ENCODE data around the gene STARD8.

STARD8 gene

DNA sequence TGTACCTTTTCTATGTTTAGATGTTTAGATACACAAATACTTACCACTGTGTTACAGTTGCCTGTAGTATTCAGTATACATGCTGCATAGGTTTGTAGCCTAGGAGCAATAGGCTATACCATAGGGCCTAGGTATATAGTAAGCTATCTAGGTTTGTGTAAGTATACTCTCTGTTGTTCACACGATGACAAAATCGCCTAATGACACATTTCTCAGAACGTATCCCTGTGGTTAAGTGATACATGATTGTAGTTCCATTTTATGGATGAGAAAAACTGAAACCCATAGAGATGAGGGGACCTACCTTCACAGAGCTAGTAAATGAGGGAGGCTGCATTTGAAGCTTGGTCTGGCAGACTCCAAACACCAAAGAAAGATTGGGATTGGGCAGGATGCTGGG lies 102.0 kb downstream of the STARD8 start:
- DNase-seq, result no peak
- Mint-ChIP-seq H3K36me3 (no peaks in the 10 kb centered on the region), H3K27ac (no peak overlapping the region), H3K4me3 (no peak overlapping the region), H3K9me3 (peaks cover 0 to 3% of the 10 kb centered on the region in 2 donors), H3K27me3 (peaks cover 0 to 5% of the 10 kb centered on the region in 2 donors), H3K4me1 (peaks cover 0 to 2% of the 10 kb centered on the region in 2 donors)
- no peak for ATAC-seq (replicated peaks)

DNA sequence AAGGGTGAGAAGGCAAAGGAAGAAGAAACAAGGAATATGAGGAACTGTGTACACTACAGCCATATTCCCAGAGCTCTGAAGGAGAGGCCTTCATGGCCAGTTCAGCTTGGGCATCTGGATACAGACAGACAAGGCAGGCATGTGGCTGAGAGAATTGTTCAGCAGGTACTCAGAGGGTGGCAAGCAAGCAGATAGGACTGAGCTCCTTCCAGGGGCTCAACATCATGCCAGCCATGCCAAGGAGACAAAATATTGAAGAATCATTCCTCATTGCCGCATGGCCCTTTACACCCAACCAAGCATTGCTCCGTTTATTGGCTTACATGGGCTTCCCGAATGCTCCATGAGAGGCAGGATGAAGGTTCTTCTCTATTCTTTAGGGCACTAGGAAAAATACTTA lies 102.8 kb downstream of the STARD8 start:
- Mint-ChIP-seq H3K4me1 (peaks cover 0 to 2% of the 10 kb centered on the region in 2 donors), H3K27ac (no peak overlapping the region), H3K27me3 (peaks cover 0 to 5% of the 10 kb centered on the region in 2 donors), H3K36me3 (no peaks in the 10 kb centered on the region), H3K9me3 (peaks cover 0 to 3% of the 10 kb centered on the region in 2 donors), H3K4me3 (no peak overlapping the region)
- no peak for DNase-seq
- no peak for ATAC-seq (replicated peaks)

DNA sequence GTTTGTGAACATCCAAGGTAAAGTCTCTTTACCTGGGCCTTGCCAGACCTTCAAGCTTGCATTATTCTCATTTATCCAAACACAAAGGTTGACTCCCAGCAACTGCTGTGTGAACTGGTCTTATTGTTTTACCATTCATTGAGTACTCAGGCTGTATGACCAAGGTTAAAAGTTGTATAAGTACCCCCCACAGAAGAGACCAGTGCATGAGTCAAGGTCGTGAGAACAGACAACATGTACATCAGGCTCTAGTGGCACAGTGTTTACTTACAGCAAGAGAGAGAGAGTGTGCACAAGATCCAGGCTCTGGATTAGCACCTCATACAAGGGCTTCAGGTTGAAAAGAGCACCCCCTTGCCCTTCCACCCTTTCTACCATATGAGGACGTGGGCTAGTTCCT lies 103.9 kb downstream of the STARD8 start:
- ATAC-seq (replicated peaks) (no peak), DNase-seq (no peak)
- Mint-ChIP-seq H3K9me3 (peaks cover 0 to 3% of the 10 kb centered on the region in 2 donors), H3K27me3 (peaks cover 0 to 5% of the 10 kb centered on the region in 2 donors), H3K27ac (no peak overlapping the region), H3K4me1 (peaks cover 0 to 2% of the 10 kb centered on the region in 2 donors), H3K4me3 (no peak overlapping the region), H3K36me3 (no peaks in the 10 kb centered on the region)

DNA sequence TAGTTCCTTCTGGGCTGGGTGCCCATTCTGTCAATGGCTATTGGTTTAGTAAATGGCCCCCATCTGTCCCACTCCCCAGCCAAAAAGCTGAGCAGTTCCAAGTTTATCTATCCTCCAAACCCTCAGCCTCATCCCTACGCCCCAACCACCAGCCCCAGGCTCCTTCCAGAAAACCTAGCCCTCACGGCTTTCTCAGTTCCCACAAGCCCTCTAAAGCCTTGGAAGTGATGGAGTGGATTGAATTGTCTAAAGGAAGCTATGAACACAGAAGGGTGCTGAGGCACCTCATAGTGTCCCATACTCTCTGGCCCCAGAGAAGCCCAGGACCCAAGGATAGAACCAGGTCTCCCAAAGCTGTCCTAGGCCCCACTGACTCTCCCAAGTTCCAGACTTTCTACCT lies 105.8 kb downstream of the STARD8 start:
- peaks cover 0 to 3% of the 10 kb centered on the region in 2 donors for H3K9me3 Mint-ChIP-seq
- ATAC-seq (replicated peaks) (no peak), DNase-seq (no peak)
- no peaks in the 10 kb centered on the region for H3K4me1 Mint-ChIP-seq
- peaks cover 0 to 1% of the 10 kb centered on the region in 2 donors for H3K27me3 Mint-ChIP-seq
- no peak overlapping the region for H3K4me3 Mint-ChIP-seq
- no peak overlapping the region for H3K27ac Mint-ChIP-seq
- no peaks in the 10 kb centered on the region for H3K36me3 Mint-ChIP-seq

DNA sequence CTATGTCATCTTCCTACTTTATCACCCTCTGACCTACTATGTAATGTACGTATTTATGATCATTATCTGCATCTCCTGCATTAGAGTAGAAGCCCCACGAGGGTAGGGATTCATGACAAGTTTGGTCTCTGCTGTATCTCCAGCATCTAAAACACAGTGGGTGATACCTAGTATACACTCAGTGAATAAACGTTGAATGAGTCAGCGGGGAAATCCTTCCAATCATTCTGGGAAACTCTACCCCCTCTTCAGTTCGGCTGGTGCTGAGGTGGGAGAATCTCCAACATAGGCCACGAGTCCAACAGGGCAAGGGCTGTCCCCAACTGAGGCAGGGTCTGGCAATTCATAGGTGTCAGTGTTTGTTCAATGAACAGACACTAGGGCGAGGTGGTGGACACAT lies 106.9 kb downstream of the STARD8 start:
- Mint-ChIP-seq H3K4me3 (no peak overlapping the region), H3K27me3 (no peaks in the 10 kb centered on the region), H3K27ac (no peak overlapping the region), H3K9me3 (peaks cover 0 to 3% of the 10 kb centered on the region in 2 donors), H3K4me1 (no peaks in the 10 kb centered on the region), H3K36me3 (no peaks in the 10 kb centered on the region)
- no peak for ATAC-seq (replicated peaks)
- DNase-seq, result no peak

DNA sequence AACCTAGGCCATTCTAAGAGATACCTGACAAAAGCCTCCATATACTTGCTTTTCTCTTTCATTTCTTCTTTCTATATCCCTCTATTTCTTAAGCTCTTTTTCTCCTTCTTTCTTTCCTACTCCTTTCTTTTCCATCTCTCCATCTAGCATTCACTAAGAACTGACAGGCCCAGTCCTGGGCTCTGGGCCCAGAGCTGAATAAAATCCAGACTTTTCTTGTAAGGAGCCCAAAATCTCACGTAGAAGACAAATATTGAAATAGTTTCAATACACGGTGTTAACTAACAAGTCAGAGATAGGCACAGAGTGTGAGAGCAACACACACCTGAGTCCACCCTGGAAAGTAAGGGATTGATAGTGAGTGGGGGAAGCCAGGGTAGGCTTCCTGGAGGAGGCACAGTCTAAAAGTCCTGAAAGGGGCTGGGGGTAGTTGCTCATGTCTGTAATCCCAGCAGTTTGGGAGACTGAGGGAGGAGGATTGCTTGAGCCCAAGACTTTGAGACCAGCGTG lies 108.2 kb downstream of the STARD8 start:
- H3K27ac Mint-ChIP-seq, result no peak overlapping the region
- H3K36me3 Mint-ChIP-seq, result no peaks in the 10 kb centered on the region
- H3K27me3 Mint-ChIP-seq, result no peaks in the 10 kb centered on the region
- H3K4me3 Mint-ChIP-seq, result no peak overlapping the region
- ATAC-seq (replicated peaks), result no peak
- H3K4me1 Mint-ChIP-seq, result no peaks in the 10 kb centered on the region
- H3K9me3 Mint-ChIP-seq, result peaks cover 0 to 3% of the 10 kb centered on the region in 2 donors
- DNase-seq, result no peak

DNA sequence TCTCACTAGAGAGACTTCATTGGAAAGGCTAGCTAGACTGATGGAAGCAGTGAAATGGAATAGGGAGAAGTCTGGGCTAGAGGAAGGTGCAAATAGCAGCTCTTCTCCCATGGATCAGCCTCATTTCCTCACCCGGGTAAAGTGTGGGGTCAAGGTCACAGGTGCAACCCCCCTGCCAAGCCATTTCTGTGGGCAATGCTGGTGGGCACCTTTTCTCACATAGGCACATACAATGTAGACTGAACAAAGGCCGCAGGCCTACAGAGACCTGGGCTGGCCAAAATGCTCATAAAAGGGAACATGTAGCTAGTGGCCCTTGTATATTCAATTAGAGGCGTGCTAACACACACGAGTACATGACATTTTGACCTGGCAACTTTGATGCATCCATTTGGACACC lies 109.9 kb downstream of the STARD8 start:
- no peak overlapping the region for H3K27ac Mint-ChIP-seq
- H3K4me1 Mint-ChIP-seq, result no peaks in the 10 kb centered on the region
- H3K4me3 Mint-ChIP-seq, result no peak overlapping the region
- H3K9me3 Mint-ChIP-seq, result no peaks in the 10 kb centered on the region
- DNase-seq (no peak), ATAC-seq (replicated peaks) (no peak)
- H3K27me3 Mint-ChIP-seq, result peaks cover 0 to 6% of the 10 kb centered on the region in 2 donors
- H3K36me3 Mint-ChIP-seq, result no peaks in the 10 kb centered on the region

DNA sequence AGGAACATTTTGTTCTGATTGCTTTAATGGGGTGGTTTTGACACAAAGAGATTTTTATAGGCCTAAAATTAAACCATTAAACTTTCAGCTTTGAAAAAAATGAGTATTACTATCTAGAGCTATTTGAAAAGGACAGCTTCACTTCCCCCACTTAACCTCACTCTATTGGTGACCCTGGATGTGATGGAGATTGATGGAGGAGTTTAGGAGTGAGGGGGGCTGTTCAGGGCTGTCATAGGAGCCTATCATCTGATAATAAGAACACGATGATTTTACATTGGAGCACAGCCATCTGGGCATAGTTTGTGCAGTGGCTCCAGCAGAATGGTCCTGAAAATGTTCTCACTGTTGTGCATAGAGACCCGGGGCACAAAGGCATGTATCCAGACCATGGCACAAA lies 110.3 kb downstream of the STARD8 start:
- no peak overlapping the region for H3K27ac Mint-ChIP-seq
- no peak overlapping the region for H3K4me3 Mint-ChIP-seq
- H3K4me1 Mint-ChIP-seq, result no peaks in the 10 kb centered on the region
- H3K36me3 Mint-ChIP-seq, result no peaks in the 10 kb centered on the region
- DNase-seq (no peak), ATAC-seq (replicated peaks) (no peak)
- peaks cover 0 to 6% of the 10 kb centered on the region in 2 donors for H3K27me3 Mint-ChIP-seq
- no peaks in the 10 kb centered on the region for H3K9me3 Mint-ChIP-seq

DNA sequence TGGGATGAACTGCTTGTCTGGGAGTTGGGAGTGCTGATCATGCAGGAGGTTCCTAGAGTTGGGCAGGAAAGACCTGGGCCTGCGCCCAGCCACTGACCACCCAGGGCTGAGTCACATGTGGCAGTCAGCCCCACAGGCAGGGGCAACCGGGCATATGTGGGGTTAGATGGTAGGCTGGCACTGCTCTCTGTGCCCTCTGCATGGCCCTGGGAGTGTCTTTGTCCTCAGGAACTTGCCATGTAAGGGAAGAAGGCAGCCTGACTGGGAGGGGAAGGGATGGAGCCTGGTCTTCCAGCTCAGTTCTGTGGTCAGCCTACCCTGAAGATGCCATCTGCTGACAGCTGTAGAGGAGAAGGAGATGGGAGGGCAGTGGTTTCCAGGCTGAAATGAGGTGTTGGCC lies 111.2 kb downstream of the STARD8 start:
- H3K4me1 Mint-ChIP-seq, result no peaks in the 10 kb centered on the region
- H3K27me3 Mint-ChIP-seq, result peaks cover 0 to 6% of the 10 kb centered on the region in 2 donors
- ATAC-seq (replicated peaks) (no peak), DNase-seq (no peak)
- H3K36me3 Mint-ChIP-seq, result no peaks in the 10 kb centered on the region
- H3K4me3 Mint-ChIP-seq, result no peak overlapping the region
- H3K9me3 Mint-ChIP-seq, result no peaks in the 10 kb centered on the region
- H3K27ac Mint-ChIP-seq, result no peak overlapping the region

DNA sequence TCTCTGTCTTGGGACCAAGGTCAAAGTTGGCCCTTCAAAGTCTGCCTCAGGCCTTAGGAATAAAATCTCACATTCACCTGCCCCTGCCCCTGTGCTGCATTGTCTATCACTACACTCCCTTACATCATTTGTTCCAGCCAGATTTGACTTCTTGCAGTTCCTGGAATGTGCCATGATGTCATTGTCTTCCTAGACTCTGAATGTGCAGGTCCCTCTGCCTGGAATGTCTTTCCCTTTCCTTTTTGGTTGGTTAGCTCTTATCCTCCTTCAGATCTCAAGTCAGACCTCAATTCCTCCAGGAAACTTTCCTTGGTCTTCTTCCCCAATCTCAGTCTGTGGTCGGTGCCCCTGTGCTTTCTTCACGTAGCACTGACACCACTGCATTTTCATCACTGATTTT lies 113.6 kb downstream of the STARD8 start:
- no peaks in the 10 kb centered on the region for H3K36me3 Mint-ChIP-seq
- H3K4me1 Mint-ChIP-seq, result no peaks in the 10 kb centered on the region
- H3K27ac Mint-ChIP-seq, result no peak overlapping the region
- no peaks in the 10 kb centered on the region for H3K9me3 Mint-ChIP-seq
- H3K27me3 Mint-ChIP-seq, result peaks cover 0 to 6% of the 10 kb centered on the region in 2 donors
- no peak for DNase-seq
- no peak overlapping the region for H3K4me3 Mint-ChIP-seq
- no peak for ATAC-seq (replicated peaks)

DNA sequence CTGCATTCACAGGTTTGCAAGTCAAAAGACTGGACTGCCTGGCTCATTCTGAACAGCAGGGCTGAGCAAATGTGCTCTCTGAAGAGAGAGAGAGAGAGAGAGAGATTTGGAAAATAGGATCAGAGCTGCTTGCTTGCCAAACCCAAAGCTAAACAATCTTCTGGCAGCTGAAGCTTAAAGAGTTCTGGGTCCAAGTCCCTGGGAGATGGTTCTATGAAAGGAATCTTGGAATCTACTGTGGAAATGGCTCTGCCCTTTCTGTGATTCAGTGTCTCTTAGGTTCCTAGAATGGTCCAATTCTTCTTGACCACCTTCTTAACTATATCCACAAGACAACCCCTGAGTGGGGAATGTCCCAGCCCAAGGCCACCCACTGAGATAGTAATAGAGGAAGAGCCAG lies 115.3 kb downstream of the STARD8 start:
- Mint-ChIP-seq H3K27me3 (peaks cover 0 to 6% of the 10 kb centered on the region in 2 donors), H3K4me1 (no peaks in the 10 kb centered on the region), H3K36me3 (no peaks in the 10 kb centered on the region), H3K27ac (no peak overlapping the region), H3K9me3 (no peaks in the 10 kb centered on the region), H3K4me3 (no peak overlapping the region)
- DNase-seq (no peak), ATAC-seq (replicated peaks) (no peak)

DNA sequence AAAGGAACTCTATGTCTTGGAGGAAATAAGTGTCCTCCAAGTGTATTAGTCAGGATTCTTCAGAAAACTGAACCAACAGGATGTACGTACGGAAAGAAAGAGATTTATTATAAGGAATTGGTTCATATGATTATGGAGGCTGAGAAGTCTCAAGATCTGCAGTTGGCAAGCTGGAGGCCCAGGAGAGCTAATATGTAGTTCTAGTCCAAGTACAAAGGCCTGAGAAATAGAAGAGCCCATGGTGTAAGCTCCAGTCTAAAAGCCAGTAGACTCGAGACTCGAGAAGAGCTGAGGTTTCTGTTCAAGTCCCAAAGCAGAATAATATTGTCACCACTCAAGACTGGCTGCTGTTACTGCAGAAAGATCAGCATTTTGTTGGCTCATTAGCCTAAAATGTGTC lies 116.0 kb downstream of the STARD8 start:
- no peak overlapping the region for H3K27ac Mint-ChIP-seq
- no peak for ATAC-seq (replicated peaks)
- peaks cover 0 to 6% of the 10 kb centered on the region in 2 donors for H3K27me3 Mint-ChIP-seq
- no peaks in the 10 kb centered on the region for H3K9me3 Mint-ChIP-seq
- H3K36me3 Mint-ChIP-seq, result no peaks in the 10 kb centered on the region
- H3K4me1 Mint-ChIP-seq, result no peaks in the 10 kb centered on the region
- no peak overlapping the region for H3K4me3 Mint-ChIP-seq
- no peak for DNase-seq
